Body of pancreas (tissue), 4 donors: ENCODE data around the gene PUS7L.

Source experiments
- CTCF ChIP-seq, 7 experiments: fragments of 450-650 bp in 4 of 7; fragments of 200-600 bp in 3 of 7; sonication (generic) in 3 of 7; IDR thresholded peaks; one replicate each; pipeline ENCODE4 v1.5.1; 2016 to 2019; ENCODE audit warnings: antibody characterized with exemption in 7 of 7
- POLR2A ChIP-seq, 3 donors: fragments of 450-650 bp; IDR thresholded peaks; one replicate each; pipeline ENCODE4 v1.6.1; 2016; ENCODE audit warnings: antibody characterized with exemption in 3 of 3, mild to moderate bottlenecking in 2 of 3

- no peak for TF ChIP-seq CTCF (IDR thresholded peaks at IDR 0.05)
- TF ChIP-seq POLR2A (IDR thresholded peaks at IDR 0.05) = no peak
These were observed 47.2 kb downstream of the PUS7L start for GRCh38 chr12:43711348-43711747.
